Fibroblast of lung (primary cell): ENCODE results near the gene SH3PXD2A.

Experiments used
- EZH2 ChIP-seq: IDR thresholded peaks from 2 replicates; pipeline ENCODE4 v1.5.1; 2012; ENCODE audit warnings: low read length, control low read depth, mild to moderate bottlenecking; ENCODE audit errors: missing control alignments
- TF ChIP-seq, protein P1 (sequence below), 2 donors: IDR thresholded peaks in 1 of 2; conservative IDR thresholded peaks in 1 of 2; 1 replicate in 1 of 2; 2 replicates in 1 of 2; pipeline ENCODE4 v1.5.1; 2011 to 2012; ENCODE audit warnings: low read length in 2 of 2, control low read depth in 1 of 2, inconsistent platforms in 1 of 2, low read depth in 1 of 2, mild to moderate bottlenecking in 1 of 2

DNA sequence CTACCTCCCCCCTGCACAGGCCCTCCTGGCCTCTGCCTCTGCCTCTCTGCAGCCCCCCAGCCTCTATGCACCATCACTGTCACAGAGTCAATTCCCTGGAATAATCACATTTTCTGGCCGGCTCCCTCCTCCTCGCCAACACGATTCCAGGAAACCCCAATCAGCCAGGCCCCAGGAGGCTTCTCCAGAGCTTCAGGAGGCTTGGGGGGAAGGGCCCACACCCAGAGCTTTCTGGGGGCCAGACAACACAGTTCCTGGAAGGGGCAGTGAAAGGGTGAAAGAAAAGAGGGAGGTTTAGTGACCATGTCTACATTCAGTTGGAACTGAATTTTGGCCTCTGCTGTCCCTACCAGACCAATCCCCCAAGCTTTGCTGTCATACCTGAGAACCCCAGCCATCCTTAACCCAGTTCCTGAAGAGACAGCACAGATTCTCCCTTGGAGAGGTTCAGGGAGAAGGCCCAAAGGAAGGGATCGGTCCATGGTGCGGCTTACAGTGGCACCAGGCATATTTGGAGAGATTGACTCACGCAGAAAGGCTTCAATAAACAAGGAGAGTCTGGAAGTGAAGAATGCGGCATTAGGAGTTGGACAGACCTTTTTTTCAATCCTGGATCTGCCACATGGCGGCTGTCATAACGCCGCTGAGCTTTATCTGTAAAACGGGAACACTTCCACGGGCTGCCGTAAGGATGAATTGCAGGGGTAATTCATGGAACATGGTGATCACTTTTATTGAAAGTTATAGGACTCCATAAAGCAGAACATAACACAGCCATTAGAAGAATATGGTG, 272.8 kb downstream of the SH3PXD2A start:
- TF ChIP-seq, protein P1, sequence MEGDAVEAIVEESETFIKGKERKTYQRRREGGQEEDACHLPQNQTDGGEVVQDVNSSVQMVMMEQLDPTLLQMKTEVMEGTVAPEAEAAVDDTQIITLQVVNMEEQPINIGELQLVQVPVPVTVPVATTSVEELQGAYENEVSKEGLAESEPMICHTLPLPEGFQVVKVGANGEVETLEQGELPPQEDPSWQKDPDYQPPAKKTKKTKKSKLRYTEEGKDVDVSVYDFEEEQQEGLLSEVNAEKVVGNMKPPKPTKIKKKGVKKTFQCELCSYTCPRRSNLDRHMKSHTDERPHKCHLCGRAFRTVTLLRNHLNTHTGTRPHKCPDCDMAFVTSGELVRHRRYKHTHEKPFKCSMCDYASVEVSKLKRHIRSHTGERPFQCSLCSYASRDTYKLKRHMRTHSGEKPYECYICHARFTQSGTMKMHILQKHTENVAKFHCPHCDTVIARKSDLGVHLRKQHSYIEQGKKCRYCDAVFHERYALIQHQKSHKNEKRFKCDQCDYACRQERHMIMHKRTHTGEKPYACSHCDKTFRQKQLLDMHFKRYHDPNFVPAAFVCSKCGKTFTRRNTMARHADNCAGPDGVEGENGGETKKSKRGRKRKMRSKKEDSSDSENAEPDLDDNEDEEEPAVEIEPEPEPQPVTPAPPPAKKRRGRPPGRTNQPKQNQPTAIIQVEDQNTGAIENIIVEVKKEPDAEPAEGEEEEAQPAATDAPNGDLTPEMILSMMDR (conservative IDR thresholded peaks at IDR 0.05 in 1 of 2, IDR thresholded peaks at IDR 0.05 in 1 of 2; ENCODE audit: low read depth in 1 of 2, low read length in 2 of 2): no peak
- no peak for TF ChIP-seq EZH2
